GM21576 (cell line): ENCODE data around the gene TMC5.

Experiments used
- ATAC-seq: cut with Tn5 transposase; IDR thresholded peaks from one replicate; pipeline ENCODE4 v1.9.1; 2021; ENCODE audit warnings: mild to moderate bottlenecking, moderate library complexity; ENCODE audit not compliant: unreplicated experiment

TMC5 gene

DNA sequence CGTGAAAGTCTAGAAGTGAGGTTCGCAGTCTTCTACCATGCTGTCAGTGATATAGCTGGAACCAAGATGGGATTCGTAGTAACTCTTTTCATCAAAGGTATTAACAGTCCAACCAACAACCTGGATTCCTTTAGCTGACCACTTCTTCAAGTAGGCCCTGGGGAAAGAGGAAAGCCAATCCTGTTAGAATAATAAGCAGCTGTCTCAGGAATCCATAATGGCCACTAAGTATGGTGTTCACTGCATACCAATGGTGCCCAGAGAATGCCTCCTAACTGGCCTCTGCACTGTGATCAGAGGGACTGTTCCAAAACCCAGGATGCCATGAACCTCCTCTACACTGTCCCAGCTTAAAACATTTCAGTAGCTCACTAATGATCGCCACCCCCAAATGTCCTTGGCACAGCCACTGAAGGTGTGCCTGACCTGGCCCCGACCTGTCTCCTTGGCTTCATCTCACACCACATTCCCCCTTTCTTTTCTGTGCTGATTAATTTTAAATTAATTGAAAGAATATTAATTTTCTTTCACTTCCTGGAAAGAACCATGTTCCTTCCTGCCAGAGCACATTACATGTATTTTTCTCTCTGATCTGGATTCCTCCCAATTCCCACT, 85.9 kb downstream of the TMC5 start:
- no peak for ATAC-seq

DNA sequence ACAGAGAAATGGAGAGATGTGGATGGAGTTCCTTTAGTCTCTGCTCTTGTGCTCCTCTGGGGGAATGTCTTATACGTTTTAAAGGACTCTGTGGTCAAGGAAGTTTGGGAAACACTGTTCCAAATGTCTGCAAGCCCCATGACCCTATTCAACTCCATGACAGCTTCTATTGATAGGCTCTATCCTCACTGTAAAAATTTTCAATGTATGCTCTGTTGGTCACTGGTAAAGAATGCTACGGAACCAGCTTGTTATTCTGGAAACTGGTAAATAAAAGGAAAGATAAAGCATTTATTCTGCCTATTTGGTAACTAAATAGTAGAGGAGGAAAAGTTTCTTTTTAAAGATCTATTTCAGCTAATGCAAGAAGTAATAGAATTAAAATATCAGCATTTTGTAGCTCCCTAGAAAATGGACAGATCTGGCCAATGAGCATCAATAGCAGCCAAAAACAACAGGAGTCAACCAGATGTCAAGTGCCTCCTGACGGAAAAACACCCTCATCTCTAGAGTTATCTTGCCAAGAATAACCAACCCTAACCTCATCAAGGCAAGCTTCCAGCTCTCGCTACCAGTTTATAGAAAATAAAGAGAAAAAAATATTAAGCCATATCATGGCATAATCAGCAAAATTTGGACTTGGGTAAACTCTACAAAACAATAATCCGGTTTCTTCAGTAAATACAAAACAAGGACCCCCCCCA, 88.1 kb downstream of the TMC5 start:
- no peak for ATAC-seq

DNA sequence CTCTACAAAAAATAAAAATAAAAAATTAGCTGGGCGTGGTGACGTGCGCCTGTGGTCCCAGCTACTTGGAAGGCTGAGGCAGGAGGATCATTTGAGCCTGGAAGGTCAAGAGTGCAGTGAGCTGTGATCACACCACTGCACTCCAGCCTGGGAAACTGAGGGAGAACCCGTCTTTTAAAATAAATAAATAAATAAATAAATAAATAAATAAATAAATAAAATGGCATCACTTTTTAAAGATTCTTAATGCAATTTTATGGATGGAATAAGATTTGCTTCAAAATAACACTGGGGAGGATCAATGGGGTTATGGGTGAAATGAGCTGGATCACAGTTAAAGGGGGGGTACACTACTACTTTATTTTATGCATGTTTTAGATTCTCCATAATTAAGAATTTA, 89.3 kb downstream of the TMC5 start:
- no peak for ATAC-seq

DNA sequence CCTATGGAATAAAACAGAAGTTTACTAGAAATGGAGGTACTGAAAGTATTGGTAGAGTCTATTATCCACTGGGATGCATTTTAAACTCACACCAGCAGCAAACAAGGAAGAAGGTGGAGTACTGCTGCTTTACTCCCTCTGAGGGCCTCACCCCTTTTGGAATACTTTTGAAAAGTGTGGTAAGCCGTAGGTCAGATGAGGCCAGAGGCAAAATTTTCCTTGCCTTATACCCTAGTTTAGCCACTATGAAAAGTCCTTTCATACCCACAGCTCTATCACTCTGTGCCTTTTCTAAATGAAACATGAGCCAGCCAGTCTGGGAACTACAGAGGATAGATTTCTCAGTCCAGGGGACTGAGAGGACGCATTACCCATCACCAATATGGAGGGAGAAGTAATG, 90.2 kb downstream of the TMC5 start:
- ATAC-seq = no peak

DNA sequence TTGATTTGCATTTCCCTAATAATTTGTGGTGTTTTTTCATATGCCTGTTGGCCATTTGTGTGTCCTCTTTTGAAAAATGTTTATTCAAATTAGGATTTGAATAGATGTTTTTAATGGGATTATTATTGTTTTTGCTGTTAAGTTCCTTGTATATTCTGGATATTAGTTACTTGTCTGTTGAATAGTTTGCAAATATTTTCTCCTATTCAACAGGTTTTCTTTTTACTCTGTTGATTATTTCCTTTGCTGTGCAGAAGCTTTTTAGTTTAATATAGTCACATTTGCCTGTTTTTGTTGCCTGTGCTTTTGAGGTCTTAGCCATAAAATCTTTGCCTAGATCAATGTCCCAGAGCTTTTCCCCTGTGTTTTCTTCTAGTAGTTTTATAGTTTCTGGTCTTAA, 94.6 kb downstream of the TMC5 start:
- ATAC-seq = no peak

DNA sequence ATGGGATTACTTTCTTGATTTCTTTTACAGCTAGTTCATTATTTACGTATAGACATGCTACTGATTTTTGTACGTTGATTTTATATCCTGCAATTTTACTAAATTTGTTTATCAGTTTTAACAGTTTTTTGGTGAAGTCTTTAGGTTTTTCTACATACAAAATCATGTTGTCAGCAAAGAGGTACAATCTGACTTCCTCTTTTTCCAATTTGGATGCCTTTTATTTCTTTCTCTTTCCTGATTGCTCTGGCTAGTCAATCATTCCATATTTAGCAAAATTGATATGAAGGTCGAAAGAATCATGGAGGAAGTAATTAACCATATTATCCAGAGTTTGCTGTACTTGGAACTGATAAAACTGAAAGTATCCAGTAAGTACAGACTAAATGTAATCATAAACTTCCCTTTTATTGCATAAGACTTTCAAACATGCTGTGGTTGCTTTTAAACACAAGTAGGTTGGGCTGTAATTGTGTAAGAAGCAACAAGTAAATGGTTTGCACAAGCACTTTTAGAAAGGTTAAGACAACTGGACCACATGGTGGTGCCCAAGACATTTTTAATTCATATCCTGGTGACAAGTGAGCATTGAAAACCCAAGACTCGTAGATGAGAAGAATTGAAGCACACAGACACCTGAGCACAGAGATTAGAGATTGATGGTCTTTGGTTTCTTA, 95.8 kb downstream of the TMC5 start:
- no peak for ATAC-seq

DNA sequence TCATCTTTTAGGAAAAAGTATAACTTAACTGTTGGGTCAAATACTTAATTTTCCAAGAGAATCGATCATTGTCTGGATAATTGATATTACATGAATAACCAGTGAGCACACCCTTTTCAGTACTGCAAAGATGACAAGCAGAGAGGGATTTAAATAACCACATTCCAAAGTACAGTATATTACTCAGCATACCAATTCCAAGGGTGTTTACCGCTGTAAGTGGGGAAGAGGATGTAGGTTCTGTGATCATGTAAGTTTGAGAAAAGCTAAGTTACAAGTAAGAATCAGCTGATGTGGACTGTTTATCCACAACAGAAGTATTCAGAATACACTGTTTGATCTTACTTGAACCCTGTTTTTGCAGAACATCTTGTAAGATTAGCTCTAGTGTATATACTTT, 98.1 kb downstream of the TMC5 start:
- ATAC-seq = no peak

DNA sequence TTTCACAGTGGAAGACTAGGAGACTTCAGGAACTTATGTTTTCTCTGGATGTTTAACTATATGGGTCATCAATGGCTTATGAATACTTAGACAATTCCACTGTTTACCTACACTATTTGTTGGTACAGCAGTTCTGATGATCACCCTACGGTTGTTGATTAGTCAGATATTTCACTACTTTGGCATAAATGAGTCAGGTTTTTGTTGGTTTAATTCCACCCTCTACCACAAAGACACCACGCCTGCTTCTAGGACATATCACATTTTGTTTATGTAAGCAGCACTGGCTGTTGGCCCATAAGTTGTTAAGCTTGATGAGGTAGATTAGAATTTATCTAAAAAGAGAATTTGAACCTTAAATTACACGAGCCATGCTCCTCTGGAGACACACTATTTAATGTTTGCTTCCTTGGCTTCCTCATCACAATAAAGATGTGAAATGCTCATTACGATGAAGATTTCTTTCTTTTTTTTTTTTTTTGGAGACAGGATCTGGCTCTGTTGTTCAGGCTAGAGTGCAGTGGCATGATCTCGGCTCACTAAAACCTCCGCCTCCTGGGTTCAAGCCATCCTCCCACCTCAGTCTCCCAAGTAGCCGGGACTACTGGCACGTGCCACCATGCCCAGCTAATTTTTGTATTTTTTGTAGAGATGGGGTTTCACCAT, 99.9 kb downstream of the TMC5 start:
- ATAC-seq = no peak

DNA sequence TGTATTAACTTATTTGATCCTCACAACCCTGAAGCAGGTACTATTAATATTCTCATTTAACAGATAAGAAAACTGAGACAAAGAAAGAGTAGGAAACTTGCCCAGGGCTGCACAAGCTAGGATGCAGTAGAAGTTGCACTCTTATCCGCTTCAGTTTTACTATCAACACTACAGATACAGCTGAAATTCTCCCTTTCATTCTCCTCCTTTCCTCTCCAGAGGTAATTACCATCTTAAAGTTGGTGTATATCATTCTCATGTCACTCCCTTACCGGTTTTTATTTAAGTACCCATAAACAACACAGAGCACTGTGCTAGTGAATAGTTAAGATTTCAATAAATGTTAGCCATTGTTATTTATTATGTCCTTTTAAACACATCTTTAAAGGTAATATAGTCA, 100.7 kb downstream of the TMC5 start:
- no peak for ATAC-seq

DNA sequence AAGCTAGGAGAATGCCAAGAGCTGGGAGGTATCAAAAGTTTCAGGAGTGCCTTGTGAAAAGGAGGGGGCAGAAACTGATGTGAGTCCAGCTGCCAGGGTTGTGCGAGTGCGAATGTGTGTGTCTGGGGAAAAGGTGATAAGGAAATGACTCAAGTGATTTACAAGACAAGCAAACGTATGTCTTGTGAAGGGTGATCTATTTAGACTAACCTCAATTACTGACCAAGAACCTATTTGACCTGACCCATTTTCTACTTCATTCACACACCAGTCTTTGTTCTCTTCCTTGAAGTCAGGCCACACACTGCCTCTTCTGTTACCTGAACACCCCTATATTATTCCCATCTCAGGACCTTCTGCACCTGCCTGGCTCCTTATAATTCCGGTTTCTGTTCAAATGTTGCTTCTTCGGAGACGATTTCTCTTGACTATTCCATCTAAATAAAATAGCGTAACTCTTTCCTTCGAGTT, 103.2 kb downstream of the TMC5 start:
- no peak for ATAC-seq

DNA sequence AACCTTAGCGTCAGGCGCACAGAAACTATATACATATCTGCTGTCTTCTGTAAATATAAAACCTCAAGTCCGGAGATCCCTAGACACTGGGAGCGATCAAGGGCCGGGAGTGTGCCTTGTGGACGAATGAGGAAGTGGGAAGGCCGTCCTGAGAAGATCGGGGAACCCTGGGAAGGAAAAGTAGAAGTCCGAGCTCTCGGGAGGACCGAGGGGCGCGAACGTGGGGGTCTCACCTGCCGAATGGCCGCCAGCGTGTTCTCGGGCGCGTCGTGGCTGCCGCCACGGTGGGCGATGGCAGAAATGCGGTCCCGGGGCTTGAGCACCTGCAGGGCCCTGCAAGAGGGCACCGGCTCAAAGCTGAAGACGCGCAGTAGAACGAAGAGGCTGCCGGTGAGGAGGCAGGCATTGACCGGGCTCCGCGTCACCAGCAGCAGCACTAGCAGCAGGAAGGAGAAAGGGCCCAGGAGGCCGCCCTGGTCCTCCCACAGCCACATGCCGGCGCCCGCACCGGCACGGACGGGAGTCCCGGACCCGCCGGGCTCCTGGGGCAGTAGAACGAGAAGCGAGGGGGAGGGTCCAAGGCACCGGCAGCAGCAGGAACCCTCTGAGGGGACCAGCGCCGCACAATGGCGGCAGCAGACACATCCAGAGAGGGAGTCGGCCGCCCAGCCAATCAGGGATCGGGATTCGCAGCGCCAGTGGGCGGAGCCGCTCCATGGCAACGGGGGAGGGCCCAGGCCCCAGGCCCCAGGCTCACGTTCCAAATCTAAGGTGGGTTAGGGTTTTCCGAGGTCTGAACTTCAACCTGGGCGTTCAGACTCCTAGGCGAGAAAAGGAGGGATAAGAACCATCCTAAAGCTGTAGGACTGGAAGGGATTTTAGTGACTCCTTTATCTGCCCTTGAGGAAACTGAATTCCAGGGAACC, 104.1 kb downstream of the TMC5 start, which contains the start of gene GDE1:
Gene GDE1, minus strand, starts transcription at position 628 of the 926 bp plus-strand sequence. Its CDS starts 134 bp downstream, at position 494.
- peak; percentile 70 for ATAC-seq

DNA sequence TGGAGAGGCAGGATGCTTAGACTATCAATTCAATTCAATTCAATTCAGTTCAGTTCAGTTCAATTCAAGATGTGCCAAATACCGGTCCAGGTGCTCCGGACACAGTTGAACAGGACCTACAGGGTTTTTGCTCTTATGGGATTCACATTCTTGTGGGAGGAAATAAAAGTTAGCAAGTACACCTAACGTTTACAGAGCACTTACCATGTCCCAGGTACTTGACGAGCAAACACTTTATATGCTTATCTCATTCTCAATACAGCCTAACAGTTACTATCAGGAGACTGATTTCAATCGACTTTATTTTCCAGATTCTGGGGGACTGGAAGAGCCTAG, 104.7 kb downstream of the TMC5 start:
- ATAC-seq = no peak

DNA sequence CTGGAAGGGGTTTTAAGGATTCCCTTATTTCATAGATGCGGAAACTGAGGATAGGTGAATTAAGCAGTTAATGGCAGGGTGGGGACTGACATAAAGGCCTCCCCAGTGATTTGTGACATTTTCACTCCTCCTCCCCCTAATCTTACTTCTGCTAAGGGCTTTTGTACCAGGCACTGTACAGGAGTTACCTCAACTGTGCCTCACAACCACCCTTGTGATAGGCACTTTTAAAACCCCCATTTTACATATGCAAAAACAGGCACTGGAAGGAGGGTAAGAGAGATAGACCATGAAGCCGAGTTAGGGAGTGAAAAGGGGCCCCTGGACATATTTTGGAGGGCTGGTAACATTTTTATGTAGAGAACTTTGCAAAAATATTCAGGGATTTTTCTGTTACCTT, 105.1 kb downstream of the TMC5 start:
- no peak for ATAC-seq

DNA sequence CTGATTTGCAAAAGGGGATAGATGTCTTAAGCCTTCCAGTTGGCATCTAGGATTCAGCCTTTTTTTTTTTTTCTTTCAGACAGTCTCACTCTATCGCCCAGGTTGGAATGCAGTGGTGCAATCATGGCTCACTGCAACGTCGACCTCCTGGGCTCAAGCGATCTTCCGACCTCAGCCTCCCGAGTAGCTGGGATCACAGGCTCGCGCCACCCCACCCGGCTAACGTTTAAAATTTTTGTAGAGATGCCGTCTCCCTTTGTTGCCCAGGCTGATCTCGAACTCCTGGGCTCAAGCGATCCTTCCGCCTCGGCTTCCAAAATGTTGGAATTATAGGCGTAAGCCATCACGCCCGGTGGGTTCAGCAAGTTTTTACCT, 105.5 kb downstream of the TMC5 start:
- ATAC-seq = no peak

DNA sequence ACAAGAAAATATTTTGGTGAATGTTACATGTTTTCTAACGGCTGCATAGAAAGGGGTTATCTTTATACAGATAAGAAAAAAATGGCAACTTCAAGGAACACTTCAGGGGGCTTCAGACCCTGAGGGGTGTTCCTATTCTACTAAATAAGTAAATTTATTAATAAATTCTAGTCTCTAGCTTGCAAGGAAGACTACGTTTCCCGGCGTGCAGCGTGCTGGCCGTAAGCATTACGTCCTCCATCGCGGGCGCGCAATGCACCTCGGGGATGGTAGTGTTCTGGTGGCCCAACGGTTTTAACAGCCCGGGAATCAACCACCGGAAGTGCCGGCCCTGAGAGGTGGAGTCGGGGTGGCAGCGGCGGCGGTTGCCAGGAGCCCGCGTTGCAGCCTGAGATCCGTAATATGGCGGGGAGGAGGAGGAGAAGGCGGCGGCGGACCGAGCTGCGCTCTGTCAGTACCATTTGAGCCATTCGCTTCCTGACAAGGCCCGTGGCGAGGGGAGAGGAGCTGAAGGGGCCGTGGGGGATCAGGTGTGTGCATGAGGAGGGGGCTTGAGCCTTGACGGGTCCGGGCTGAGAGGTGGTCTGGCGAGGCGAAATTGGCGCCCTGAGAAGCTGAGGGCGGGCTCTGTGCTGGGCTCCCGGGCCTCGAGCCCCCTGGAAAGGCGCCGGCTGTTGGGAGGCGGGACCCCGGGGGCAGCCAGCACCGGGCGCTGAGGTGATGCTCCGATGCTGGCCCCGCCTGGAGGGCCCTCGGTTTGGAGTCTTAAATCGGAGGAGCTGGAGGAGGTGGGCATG, 106.1 kb downstream of the TMC5 start, which contains the start of gene CCP110:
Gene CCP110, plus strand, starts transcription at position 384 of the 797 bp plus-strand sequence. CDS start 3,940 bp downstream, outside the sequence.
- peak; percentile 64 for ATAC-seq

DNA sequence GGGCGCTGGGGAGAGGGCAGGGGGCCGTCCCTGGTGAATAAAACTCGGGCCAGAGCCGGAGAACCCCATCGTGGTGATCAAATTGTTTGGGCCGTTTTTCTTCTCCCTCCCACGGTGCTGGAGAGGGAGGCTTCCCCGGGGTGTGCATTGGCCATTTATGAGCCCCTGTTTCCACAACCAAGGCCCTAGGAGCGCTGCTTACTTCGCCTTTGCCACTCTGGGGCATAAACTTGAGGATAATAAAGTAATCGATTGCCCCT, 106.6 kb downstream of the TMC5 start:
- no peak for ATAC-seq

DNA sequence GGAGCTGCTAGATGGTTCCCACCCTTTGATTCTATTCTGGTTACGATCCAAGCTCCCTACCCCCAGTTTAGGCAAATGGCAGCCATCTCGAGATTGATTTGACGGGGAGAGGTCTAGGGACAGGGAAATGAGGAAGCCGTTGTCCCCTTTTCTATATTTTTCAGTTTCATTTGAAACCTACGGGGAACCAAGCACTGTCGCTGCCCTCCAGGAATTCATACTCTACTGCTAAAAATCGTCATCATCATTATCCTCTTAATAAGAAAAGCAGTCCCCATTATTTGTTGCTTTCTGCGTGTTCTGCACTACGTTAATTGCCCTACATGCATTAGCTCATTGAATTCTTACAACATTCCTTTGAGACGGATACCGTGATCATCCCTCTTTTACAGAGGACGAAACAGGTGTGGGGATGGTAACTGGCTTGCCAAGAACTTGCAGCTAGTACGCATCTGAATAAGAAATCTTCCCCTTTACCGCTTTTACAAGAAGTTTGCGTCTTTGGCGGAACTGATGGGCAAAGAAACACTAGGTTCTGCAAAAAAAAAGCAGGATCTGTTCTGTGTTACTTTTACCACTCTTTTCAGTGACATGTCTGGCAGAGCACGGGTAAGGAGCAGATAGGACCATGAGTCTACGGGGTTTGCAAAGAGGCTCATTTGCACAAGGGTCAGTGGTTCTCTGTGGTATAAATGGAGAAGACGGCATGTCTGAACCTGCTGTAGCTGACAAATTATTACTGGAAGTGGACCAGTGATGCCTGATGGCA, 107.1 kb downstream of the TMC5 start:
- no peak for ATAC-seq

DNA sequence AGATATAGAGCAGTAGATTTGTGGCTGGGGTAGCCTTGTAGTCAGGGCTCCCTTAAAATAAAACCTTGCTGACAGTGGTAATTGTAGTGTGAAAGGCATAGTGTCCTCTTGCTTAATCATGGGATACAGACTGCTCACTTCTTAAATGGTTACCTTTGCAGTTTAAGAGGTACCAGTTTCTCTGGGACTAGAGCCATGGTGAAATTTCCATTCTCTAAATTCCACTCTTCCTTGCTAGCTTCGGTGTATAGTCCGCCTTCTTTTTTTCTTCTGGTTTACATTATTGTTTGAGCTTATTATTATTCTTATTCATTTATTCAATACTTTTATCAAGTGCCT, 107.7 kb downstream of the TMC5 start:
- no peak for ATAC-seq

DNA sequence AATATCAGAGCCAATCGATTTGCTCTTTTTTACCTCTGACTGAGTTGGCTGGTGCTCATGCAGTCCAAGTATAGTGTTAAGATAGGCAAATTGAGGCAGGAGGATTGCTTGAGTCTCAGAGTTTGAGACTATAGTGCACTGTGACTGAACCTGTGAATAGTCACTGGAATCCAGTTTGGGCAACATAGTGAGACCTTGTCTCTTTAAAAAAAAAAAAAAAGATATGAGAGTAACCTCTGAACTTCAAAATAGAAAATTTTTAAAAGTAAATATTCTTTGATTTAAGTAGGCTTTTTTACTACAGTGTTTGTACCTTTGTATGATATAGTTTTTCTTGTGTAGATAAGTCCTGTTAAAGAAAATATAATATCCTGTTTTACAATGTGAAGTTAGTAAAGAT, 109.5 kb downstream of the TMC5 start:
- ATAC-seq = no peak
